Testis (tissue), 2 donors: ENCODE data around the gene TMEM208.

Experiments
- CTCF ChIP-seq, 3 experiments: fragments of 450-650 bp in 2 of 3; fragments of 200-600 bp in 1 of 3; sonication (generic) in 1 of 3; IDR thresholded peaks; one replicate each; pipeline ENCODE4 v1.5.1; 2016 to 2019; ENCODE audit warnings: antibody characterized with exemption in 3 of 3, mild to moderate bottlenecking in 2 of 3, moderate library complexity in 1 of 3
- POLR2A ChIP-seq: fragments of 450-650 bp; IDR thresholded peaks from one replicate; pipeline ENCODE4 v1.6.1; 2017; ENCODE audit warnings: antibody characterized with exemption, mild to moderate bottlenecking, moderate library complexity

GRCh38 chr16:67192781-67193361 lies 34.1 kb upstream of the TMEM208 start:
- TF ChIP-seq CTCF (IDR thresholded peaks at IDR 0.05) (no peak), POLR2A (no peak)
